H1 (cell line): Measurements from ENCODE around the gene KRT81. TPM values are rescaled to one million over a fixed set of nuclear protein-coding genes. Genes with fewer than 3 reads are reported as not detected.

ENCODE experiments used
- BACH1 ChIP-seq: IDR thresholded peaks from 2 replicates; pipeline ENCODE4 v1.6.1; 2012; ENCODE audit warnings: low read length, improper control_type of control experiment
- KDM4A ChIP-seq: IDR thresholded peaks from one replicate; pipeline ENCODE4 v1.7.1; 2012; ENCODE audit warnings: low read depth, mild to moderate bottlenecking, moderate library complexity, low read length, inconsistent platforms; ENCODE audit not compliant: severe bottlenecking
- POU5F1 ChIP-seq: IDR thresholded peaks from 2 replicates; pipeline ENCODE4 v1.6.1; 2011; ENCODE audit warnings: low read depth, mild to moderate bottlenecking, low read length, moderate library complexity
- RBBP5 ChIP-seq: IDR thresholded peaks from 2 replicates; pipeline ENCODE4 v1.7.1; 2012; ENCODE audit warnings: low read depth, mild to moderate bottlenecking, inconsistent platforms, low read length, moderate library complexity, borderline replicate concordance
- polyA plus RNA-seq, 7 experiments: library from polyadenylated mRNA; depleted of rRNA in 3 of 7; stranded (reverse) in 5 of 7; unstranded in 2 of 7; fragments of >200 nt in 5 of 7; fragments of 200-250 nt in 2 of 7; gene quantifications; 1 replicate in 5 of 7; 2 replicates in 1 of 7; 4 replicates in 1 of 7; pipeline versions ENCODE4 v1.2.1 to v1.2.3, GENCODE V29; 2011 to 2013; ENCODE audit warnings: missing spikeins in 2 of 7, mixed read lengths in 2 of 7
- total RNA-seq: library from RNA; stranded (reverse); fragmentation: NEBNext Ultra II Directional; extraction: Animal tissue kit (Norgen Biotek cat#: 25700); gene quantifications from 2 replicates; pipeline ENCODE4 v1.2.1, GENCODE V29; 2021
- TF ChIP-seq, protein P1 (sequence below): IDR thresholded peaks from 2 replicates; pipeline ENCODE4 v1.6.1; 2011; ENCODE audit warnings: low read length, improper control_type of control experiment

Gene KRT81
- total and polyA plus RNA-seq, 2 of the 8 experiments (the other 6 are each of a cell fraction or from before 2014, with no cell fraction given): not detected

DNA sequence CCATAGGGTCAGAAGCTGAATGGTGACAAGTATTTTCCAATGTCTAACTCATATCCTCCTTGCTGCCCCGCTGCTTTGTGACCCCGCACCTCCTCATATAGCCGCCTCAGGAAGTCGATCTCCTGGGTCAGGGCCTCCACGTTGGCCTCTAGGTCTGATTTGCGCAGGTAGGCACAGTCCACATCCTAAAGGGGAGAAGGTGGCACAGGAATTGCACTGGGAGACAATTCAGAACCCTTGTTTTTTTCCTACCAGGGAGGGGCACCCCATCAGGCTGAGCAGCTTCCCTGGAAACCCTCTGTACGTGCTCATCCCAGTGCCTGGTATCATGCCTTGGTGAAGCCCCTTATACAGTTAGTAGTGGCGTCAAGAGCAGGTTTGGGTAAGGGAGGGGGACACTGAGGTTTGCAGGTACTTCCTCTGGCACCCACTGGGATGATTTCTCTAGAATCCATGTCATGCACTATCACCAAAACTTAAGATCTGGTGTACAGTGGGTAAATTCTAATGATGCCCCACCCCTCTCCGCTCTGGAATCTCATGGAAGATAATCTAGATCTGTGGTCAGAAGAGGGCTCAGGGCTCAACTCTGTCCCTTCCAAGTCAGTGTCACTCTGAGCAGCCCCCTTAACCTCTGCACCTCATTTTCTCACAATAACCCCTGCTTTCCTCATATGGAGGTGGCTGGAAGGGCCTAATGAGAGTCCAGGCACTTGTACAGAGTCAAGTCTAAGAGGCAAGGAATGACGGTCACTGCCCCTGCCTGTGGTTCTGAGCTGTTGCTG lies 37.0 kb downstream of the KRT81 start (continued):
- TF ChIP-seq, protein P1, sequence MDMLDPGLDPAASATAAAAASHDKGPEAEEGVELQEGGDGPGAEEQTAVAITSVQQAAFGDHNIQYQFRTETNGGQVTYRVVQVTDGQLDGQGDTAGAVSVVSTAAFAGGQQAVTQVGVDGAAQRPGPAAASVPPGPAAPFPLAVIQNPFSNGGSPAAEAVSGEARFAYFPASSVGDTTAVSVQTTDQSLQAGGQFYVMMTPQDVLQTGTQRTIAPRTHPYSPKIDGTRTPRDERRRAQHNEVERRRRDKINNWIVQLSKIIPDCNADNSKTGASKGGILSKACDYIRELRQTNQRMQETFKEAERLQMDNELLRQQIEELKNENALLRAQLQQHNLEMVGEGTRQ: no peak
- TF ChIP-seq BACH1: no peak
- TF ChIP-seq POU5F1: no peak
- TF ChIP-seq KDM4A: no peak
- no peak for TF ChIP-seq RBBP5
